GM18507 (cell line): Measurements from ENCODE around the gene KIF15.
"Not testable (repeated sequence)": the region's sequence is repeated elsewhere in the genome, so short reads cannot be mapped to it uniquely, and the experiment has no call there.

Source experiments
- DNase-seq: peaks from one replicate; pipeline ENCODE4 v3.0.0; 2011; ENCODE audit warnings: low read depth; ENCODE audit not compliant: insufficient read length; ENCODE audit errors: extremely low spot score
- FAIRE-seq: peaks from 2 replicates; lab custom pipeline; 2011; peaks lifted over from hg19 to GRCh38; lab: Jason Lieb, UNC

KIF15 gene

DNA sequence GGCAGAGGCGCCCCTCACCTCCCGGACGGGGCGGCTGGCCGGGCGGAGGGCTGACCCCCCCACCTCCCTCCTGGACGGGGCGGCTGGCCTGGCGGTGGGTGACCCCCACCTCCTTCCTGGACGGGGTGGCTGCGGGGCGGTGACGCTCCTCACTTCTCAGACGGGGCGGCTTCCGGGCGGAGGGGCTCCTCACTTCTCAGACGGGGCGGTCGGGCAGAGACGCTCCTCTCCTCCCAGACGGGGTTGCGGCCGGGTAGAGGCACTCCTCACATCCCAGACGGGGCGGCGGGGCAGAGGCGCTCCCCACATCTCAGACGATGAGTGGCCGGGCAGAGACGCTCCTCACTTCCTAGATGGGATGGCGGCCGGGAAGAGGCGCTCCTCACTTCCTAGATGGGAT lies 59.6 kb downstream of the KIF15 start:
- not testable (repeated sequence) for DNase-seq, FAIRE-seq

GRCh38 chr3:44825264-44825925 lies 63.8 kb downstream of the KIF15 start:
- peak; percentile 42 for FAIRE-seq
- DNase-seq = no peak

GRCh38 chr3:44827196-44827595 lies 65.6 kb downstream of the KIF15 start:
- DNase-seq (no peak), FAIRE-seq (no peak)

- FAIRE-seq = no peak
- DNase-seq = no peak
Measured at GRCh38 chr3:44831232-44831631, 69.6 kb downstream of the KIF15 start.

DNA sequence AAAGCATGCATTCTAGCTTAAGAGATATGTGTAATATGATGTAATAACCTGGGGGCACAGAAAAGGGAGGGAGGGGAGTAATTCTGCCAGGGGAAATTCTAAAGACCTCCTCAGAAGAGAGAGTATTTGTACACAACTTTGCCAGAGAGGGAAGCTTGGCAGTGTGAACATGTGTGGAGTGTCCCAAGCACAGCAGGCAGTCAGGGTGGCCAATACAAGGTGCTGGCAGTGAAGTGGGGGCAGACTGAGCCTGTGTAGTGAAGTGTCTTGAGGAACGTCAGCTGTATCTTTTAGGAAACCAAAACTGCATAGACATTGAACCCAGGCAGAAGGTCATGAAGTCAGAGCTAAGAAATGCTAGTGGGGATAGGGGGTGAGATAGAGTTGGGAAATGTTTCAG lies 70.4 kb downstream of the KIF15 start:
- no peak for DNase-seq
- FAIRE-seq = no peak

DNA sequence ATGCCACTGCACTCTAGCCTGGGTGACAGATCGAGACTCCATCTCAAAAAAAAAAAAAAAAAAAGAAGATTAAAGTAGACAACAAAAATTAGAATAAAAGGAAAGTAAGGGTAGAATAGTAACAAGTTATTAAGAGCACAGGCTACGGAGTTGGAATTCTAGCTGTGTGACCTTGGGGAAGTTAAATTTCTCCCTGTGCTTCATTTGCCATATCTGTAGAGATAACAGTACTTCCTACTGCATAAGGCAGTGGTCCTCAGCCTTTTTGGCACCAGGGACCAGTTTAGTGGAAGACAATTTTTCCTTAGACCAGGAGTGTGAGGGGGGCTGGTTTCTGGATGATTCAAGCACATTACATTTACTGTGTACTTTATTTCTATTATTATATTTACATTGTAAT lies 71.4 kb downstream of the KIF15 start:
- FAIRE-seq = no peak
- no peak for DNase-seq

DNA sequence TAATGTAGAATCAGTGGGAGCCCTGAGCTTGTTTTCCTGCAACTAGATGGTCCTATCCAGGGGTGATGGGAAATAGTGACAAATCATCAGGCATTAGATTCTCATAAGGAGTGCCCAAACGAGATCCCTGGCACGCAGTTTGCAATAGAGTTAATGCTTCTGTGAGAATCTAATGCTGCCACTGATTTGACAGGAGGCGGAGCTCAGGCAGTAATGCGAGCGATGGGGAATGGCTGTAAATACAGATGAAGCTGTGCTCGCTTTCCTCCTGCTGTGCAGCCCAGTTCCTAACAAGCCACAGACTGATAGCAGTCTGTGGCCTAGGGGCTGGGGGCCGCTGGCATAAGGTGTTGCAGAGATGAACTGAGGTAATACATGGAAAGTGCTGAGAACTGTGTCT lies 71.8 kb downstream of the KIF15 start:
- no peak for FAIRE-seq

DNA sequence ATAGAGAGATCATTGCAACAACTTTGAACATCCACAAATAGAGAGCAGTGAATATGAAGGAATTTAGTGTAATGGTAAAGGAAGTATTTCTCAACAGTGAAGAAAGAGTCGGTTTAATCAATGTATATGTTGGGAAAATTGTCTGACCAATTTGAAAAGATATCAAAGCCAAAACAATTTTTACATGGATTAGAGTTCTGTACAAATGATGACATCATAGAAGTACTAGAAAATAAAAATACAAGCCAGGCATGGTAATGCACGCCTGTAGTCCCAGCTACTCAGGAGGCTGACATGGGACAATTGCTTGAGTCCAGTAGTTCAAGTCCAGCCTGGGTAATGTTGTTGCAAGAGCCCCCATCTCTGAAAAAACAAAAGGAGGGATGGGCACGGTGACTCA lies 74.1 kb downstream of the KIF15 start:
- no peak for FAIRE-seq

More for the DNA sequence above, 71.8 kb downstream of the KIF15 start:
- no peak for DNase-seq

GRCh38 chr3:44842376-44842775 lies 80.8 kb downstream of the KIF15 start:
- no peak for DNase-seq
- FAIRE-seq = no peak

More for the DNA sequence above, 74.1 kb downstream of the KIF15 start:
- DNase-seq = no peak

- FAIRE-seq = no peak
- no peak for DNase-seq
Measured at GRCh38 chr3:44845528-44846520, 84.2 kb downstream of the KIF15 start.

GRCh38 chr3:44848634-44849033 lies 87.0 kb downstream of the KIF15 start:
- DNase-seq = no peak
- FAIRE-seq = no peak

GRCh38 chr3:44856663-44857062 lies 95.1 kb downstream of the KIF15 start:
- FAIRE-seq, DNase-seq: not testable (repeated sequence)

- no peak for FAIRE-seq
- no peak for DNase-seq
Measured at GRCh38 chr3:44860117-44860516, 98.5 kb downstream of the KIF15 start.

DNA sequence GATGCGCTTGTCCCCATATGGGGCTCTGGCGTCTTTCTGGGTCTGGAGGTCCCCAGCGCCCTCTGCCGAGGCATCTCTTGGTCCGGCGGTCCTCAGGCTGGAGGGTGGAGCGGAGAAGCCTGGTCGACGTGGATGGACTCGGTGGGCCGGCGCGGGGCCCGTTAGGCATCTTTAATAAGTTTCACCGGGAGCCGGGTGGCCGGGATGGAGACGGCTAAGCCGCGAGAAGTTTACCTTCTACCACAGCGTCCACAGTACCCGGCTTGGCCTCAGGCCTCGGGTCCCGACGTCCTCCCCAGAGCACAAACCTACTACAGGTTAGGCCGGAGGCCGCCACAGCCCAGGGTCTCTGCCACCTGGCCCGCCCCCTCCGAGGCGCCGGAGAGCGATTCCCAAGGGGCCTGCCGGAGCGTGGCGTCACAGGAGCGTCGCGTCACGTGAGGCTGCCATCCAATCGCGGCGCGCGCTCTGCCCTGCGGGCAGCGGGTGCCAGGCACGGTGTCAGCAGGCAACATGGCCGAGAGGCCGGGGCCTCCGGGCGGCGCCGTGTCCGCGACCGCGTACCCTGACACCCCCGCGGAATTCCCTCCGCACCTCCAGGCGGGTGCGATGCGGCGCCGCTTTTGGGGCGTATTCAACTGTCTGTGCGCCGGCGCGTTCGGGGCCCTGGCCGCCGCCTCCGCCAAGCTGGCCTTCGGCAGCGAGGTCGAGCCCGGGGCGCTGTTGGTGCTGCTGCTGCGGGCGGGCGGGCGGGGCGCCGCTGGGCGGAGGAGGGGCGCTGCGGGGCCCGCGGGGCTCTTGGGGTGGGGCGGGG lies 100.0 kb downstream of the KIF15 start, which contains the start of gene TMEM42:
TMEM42 (plus strand) TSS at position 501 of the 814 bp plus-strand sequence; CDS start at position 514, 13 bp downstream.
- FAIRE-seq = peak; percentile 84
- peak; percentile 95 for DNase-seq

- peak; percentile 50 for FAIRE-seq
Measured at GRCh38 chr3:44862226-44862637, 100.6 kb downstream of the KIF15 start.

GRCh38 chr3:44865272-44866035 lies 103.9 kb downstream of the KIF15 start:
- FAIRE-seq (no peak), DNase-seq (no peak)

More at GRCh38 chr3:44862226-44862637, 100.6 kb downstream of the KIF15 start:
- DNase-seq = peak; percentile 7

DNA sequence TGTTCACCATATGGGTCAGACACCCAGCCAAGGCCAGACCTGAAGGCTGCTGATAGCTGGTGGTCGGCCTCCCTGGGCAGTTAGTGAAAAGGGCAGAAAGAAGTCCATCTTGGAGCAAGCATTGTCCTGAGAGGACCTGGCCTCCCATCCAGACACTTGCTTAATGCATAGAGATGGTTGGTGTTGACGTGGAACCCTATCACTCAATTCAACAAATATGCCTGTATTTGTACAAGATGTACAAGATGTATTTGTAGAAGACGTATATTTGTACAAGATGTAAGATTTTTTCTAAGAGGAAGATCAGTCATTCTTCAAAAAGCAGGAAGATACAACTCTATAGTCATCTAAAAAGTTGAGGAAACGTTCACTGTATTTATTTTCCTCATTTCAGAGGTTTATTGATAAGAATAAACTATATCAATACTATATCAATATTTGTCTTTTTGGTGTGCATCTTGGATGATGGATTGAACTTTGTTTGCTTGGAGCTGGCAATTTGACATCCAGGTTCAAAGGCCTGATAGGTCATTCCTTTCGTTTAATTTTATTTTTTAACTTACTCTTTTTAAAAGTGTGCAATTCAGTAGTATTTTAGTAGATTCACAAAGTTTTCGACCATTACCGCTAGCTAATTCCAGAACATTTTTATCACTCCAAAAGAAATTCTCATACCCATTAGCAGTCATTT lies 106.0 kb downstream of the KIF15 start:
- FAIRE-seq (no peak), DNase-seq (no peak)

DNA sequence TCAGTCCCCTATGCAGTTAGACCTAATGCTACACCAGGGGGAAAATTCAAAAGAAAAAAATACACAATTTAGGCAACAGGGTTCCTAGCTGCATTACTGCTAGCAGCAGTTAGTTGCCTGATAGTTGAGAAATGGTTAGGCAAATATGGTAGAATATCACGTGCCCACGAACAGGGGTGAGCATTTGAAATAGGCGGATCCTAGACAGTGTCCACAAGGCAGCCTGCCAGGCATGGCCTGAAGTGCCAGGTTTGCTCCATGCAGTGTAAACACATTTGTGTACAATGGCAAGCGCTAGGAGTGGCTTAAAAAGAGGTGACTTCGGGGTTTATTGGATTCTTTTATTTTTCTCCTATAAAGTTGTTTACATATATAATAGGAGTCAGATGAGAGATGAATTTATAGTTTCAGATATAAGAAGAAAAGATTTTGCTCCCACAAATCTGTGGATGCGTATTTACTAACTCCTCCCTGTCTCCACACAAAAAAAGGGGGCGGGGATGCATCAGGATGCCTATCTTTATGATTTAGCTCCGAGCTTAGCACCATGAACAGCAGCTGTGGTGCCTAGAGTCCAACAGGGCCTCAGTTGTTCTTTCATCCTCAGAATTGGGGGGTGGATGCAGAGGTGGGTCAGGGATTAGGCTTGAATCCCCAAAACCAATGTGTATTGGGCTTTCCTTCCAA lies 108.9 kb downstream of the KIF15 start:
- no peak for DNase-seq
- FAIRE-seq = no peak
